Mesenchymal stem cell (in vitro differentiated cells and primary cell): ENCODE data around the gene PCED1A.

Source experiments
- DNase-seq: peaks from one replicate; pipeline ENCODE4 v3.0.0-alpha.2; 2013
- H2AFZ ChIP-seq: one replicate; pipeline ENCODE4 v1.6.1; 2013; ENCODE audit warnings: low read depth, mild to moderate bottlenecking, control low read depth, inconsistent platforms, low read length, moderate library complexity
- H2AK5ac ChIP-seq: 2 replicates; pipeline ENCODE4 v1.6.1; 2013; ENCODE audit warnings: low read length, moderate library complexity, mild to moderate bottlenecking, inconsistent platforms; ENCODE audit not compliant: severe bottlenecking
- H2BK120ac ChIP-seq: one replicate; pipeline ENCODE4 v1.6.1; 2013; ENCODE audit warnings: low read depth, mild to moderate bottlenecking, inconsistent platforms, low read length, moderate library complexity
- H2BK12ac ChIP-seq, 2 experiments: one replicate each; pipeline ENCODE4 v1.6.1; 2013; ENCODE audit warnings: inconsistent platforms in 2 of 2, low read length in 2 of 2, mild to moderate bottlenecking in 2 of 2, moderate library complexity in 2 of 2, control low read depth in 1 of 2
- H2BK15ac ChIP-seq: one replicate; pipeline ENCODE4 v1.6.1; 2013; ENCODE audit warnings: mild to moderate bottlenecking, low read depth, inconsistent platforms; ENCODE audit not compliant: poor library complexity, severe bottlenecking
- H2BK5ac ChIP-seq: 2 replicates; pipeline ENCODE4 v1.6.1; 2013; ENCODE audit warnings: low read depth, mild to moderate bottlenecking, low read length, control low read depth, inconsistent platforms; ENCODE audit not compliant: poor library complexity, severe bottlenecking
- H3K14ac ChIP-seq, 2 experiments: one replicate each; pipeline ENCODE4 v1.6.1; 2013; ENCODE audit warnings: inconsistent platforms in 2 of 2, low read length in 2 of 2, control low read depth in 1 of 2, mild to moderate bottlenecking in 1 of 2, moderate library complexity in 1 of 2
- H3K18ac ChIP-seq, 2 experiments: one replicate each; pipeline ENCODE4 v1.6.1; 2013; ENCODE audit warnings: inconsistent platforms in 2 of 2, low read length in 2 of 2, control low read depth in 1 of 2, low read depth in 1 of 2, mild to moderate bottlenecking in 1 of 2
- H3K23ac ChIP-seq, 2 experiments: one replicate each; pipeline ENCODE4 v1.6.1; 2013; ENCODE audit warnings: inconsistent platforms in 2 of 2, low read length in 2 of 2, mild to moderate bottlenecking in 2 of 2, moderate library complexity in 2 of 2, control low read depth in 1 of 2
- H3K27ac ChIP-seq: 2 replicates; pipeline ENCODE4 v1.5.1; 2013; ENCODE audit warnings: mild to moderate bottlenecking, moderate library complexity, low read length, control low read depth, inconsistent platforms; ENCODE audit not compliant: poor library complexity, severe bottlenecking
- H3K27me3 ChIP-seq, 2 experiments: 2 replicates each; pipeline versions ENCODE4 v1.6.1 to v1.7.0; 2013; ENCODE audit warnings: low read length in 2 of 2, mild to moderate bottlenecking in 2 of 2, moderate library complexity in 2 of 2, control low read depth in 1 of 2, inconsistent platforms in 1 of 2; ENCODE audit not compliant: control insufficient read depth in 1 of 2, insufficient read depth in 1 of 2
- H3K36me3 ChIP-seq, 2 experiments: 2 replicates each; pipeline versions ENCODE4 v1.6.1 to v1.7.0; 2013; ENCODE audit warnings: low read length in 2 of 2, control low read depth in 1 of 2, inconsistent platforms in 1 of 2, low read depth in 1 of 2, mild to moderate bottlenecking in 1 of 2; ENCODE audit not compliant: insufficient read depth in 2 of 2, control insufficient read depth in 1 of 2
- H3K4ac ChIP-seq, 2 experiments: one replicate each; pipeline ENCODE4 v1.6.1; 2013; ENCODE audit warnings: inconsistent platforms in 2 of 2, low read length in 2 of 2, mild to moderate bottlenecking in 2 of 2, moderate library complexity in 2 of 2, control low read depth in 1 of 2, low read depth in 1 of 2
- H3K4me1 ChIP-seq: 2 replicates; pipeline ENCODE4 v1.6.1; 2013; ENCODE audit warnings: low read depth, low read length, control low read depth; ENCODE audit not compliant: control insufficient read depth, insufficient read depth
- H3K4me2 ChIP-seq: 2 replicates; pipeline ENCODE4 v1.6.1; 2013; ENCODE audit warnings: low read length, mild to moderate bottlenecking, inconsistent platforms; ENCODE audit not compliant: poor library complexity, severe bottlenecking
- H3K4me3 ChIP-seq, 2 experiments: 2 replicates each; pipeline versions ENCODE4 v1.5.1 to v1.7.0; 2013; ENCODE audit warnings: low read length in 2 of 2, mild to moderate bottlenecking in 2 of 2, control low read depth in 1 of 2, low read depth in 1 of 2; ENCODE audit not compliant: insufficient read depth in 1 of 2
- H3K79me1 ChIP-seq: replicated peaks from 2 replicates; pipeline ENCODE4 v1.6.1; 2013; ENCODE audit warnings: mild to moderate bottlenecking, control low read depth, low read length, inconsistent platforms; ENCODE audit not compliant: poor library complexity, severe bottlenecking
- H3K9ac ChIP-seq: 2 replicates; pipeline ENCODE4 v1.7.0; 2013; ENCODE audit warnings: mild to moderate bottlenecking, low read length, moderate library complexity
- H3K9me3 ChIP-seq: 2 replicates; pipeline ENCODE4 v1.7.0; 2013; ENCODE audit warnings: mild to moderate bottlenecking, low read length; ENCODE audit not compliant: control insufficient read depth
- H4K8ac ChIP-seq: one replicate; pipeline ENCODE4 v1.6.1; 2013; ENCODE audit warnings: inconsistent platforms, mild to moderate bottlenecking, low read length, moderate library complexity
- H4K91ac ChIP-seq: one replicate; pipeline ENCODE4 v1.6.1; 2013; ENCODE audit warnings: mild to moderate bottlenecking, low read length, inconsistent platforms
- WGBS: methylation state at CpG from one replicate; pipeline ENCODE4 v1.1.7; 2013; ENCODE audit warnings: mixed read lengths; 5-methylcytosine and 5-hydroxymethylcytosine counted together

PCED1A gene

GRCh38 chr20:2815242-2815900 is 25.1 kb downstream of the PCED1A start:
- peak overlapping the region; percentile 68 to 94 for H3K18ac ChIP-seq
- 97% methylated on average over 8 of the region's 8 CpGs for WGBS
- peak overlapping the region; percentile 59 for H2BK120ac ChIP-seq
- H3K9ac ChIP-seq = peak overlapping the region; percentile 63
- no peak for DNase-seq
- no peak overlapping the region for H3K4me2 ChIP-seq
- no peak overlapping the region for H2BK5ac ChIP-seq
- peaks cover 18% of the 10 kb centered on the region for H3K9me3 ChIP-seq
- peaks cover 29% of the 10 kb centered on the region for H3K4me1 ChIP-seq
- no peak overlapping the region for H2BK15ac ChIP-seq
- peaks cover 0 to 1% of the 10 kb centered on the region in 2 experiments for H3K27me3 ChIP-seq
- H3K23ac ChIP-seq = no peak overlapping the region
- H3K14ac ChIP-seq = peak overlapping the region in 1 of 2 experiments; percentile 83
- H4K91ac ChIP-seq = peak overlapping the region; percentile 61
- H3K79me1 ChIP-seq = no peaks in the 10 kb centered on the region
- no peaks in the 10 kb centered on the region for H3K36me3 ChIP-seq
- H2BK12ac ChIP-seq = peak overlapping the region; percentile 92 to 96
- H4K8ac ChIP-seq = peak overlapping the region; percentile 78
- peak overlapping the region; percentile 92 for H2AK5ac ChIP-seq
- H3K4ac ChIP-seq = peak overlapping the region; percentile 76 to 81
- peak overlapping the region; percentile 15 for H2AFZ ChIP-seq
- H3K27ac ChIP-seq = peak overlapping the region; percentile 55
- peak overlapping the region in 1 of 2 experiments; percentile 31 for H3K4me3 ChIP-seq

GRCh38 chr20:2814587-2815051 is 25.8 kb downstream of the PCED1A start, which contains the start of gene C20orf141:
C20orf141 (plus strand) TSS chr20:2814987; CDS start chr20:2815185, 198 bp downstream.
- Histone ChIP-seq H4K8ac (peak within 1 kb of the TSS; percentile 78), H2AFZ (peak within 1 kb of the TSS; percentile 15), H2BK5ac (no peak within 1 kb of the TSS), H3K79me1 (no peaks in the 10 kb centered on the region), H3K4me2 (no peak within 1 kb of the TSS), H3K4me3 (peak within 1 kb of the TSS in 1 of 2 experiments; percentile 31), H2AK5ac (peak within 1 kb of the TSS; percentile 92), H3K27me3 (no peaks in the 10 kb centered on the region), H2BK12ac (peak within 1 kb of the TSS; percentile 92 to 96), H3K18ac (peak within 1 kb of the TSS; percentile 68 to 94), H3K9me3 (peaks cover 18% of the 10 kb centered on the region), H3K27ac (peak within 1 kb of the TSS; percentile 74), H2BK120ac (peak within 1 kb of the TSS; percentile 59), H3K36me3 (no peaks in the 10 kb centered on the region), H3K23ac (no peak within 1 kb of the TSS), H3K4me1 (peaks cover 26% of the 10 kb centered on the region), H2BK15ac (no peak within 1 kb of the TSS), H3K4ac (peak within 1 kb of the TSS; percentile 76 to 81), H4K91ac (peak within 1 kb of the TSS; percentile 61), H3K14ac (peak within 1 kb of the TSS in 1 of 2 experiments; percentile 83), H3K9ac (peak within 1 kb of the TSS; percentile 63)
- 6% methylated on average over 2 of the region's 5 CpGs for WGBS
- DNase-seq = peak; percentile 97

- H2AFZ ChIP-seq = no peak overlapping the region
- H3K4me2 ChIP-seq = no peak overlapping the region
- peak overlapping the region in 1 of 2 experiments; percentile 55 for H3K18ac ChIP-seq
- H3K9ac ChIP-seq = peak overlapping the region; percentile 26
- peaks cover 24% of the 10 kb centered on the region for H3K4me1 ChIP-seq
- H3K36me3 ChIP-seq = no peaks in the 10 kb centered on the region
- no peaks in the 10 kb centered on the region for H3K27me3 ChIP-seq
- H3K14ac ChIP-seq = no peak overlapping the region
- no peak overlapping the region for H4K91ac ChIP-seq
- no peak overlapping the region for H4K8ac ChIP-seq
- no peak overlapping the region for H3K23ac ChIP-seq
- H3K27ac ChIP-seq = peak overlapping the region; percentile 74
- WGBS = 92% methylated on average over 1 of the region's 1 CpG
- no peaks in the 10 kb centered on the region for H3K79me1 ChIP-seq
- no peak overlapping the region for H2BK120ac ChIP-seq
- no peak for DNase-seq
- H2BK15ac ChIP-seq = no peak overlapping the region
- H3K4ac ChIP-seq = no peak overlapping the region
- H2BK5ac ChIP-seq = no peak overlapping the region
- peak overlapping the region; percentile 40 for H2AK5ac ChIP-seq
- peaks cover 18% of the 10 kb centered on the region for H3K9me3 ChIP-seq
- H3K4me3 ChIP-seq = peak overlapping the region in 1 of 2 experiments; percentile 28
- peak overlapping the region in 1 of 2 experiments; percentile 37 for H2BK12ac ChIP-seq
These were observed 26.4 kb downstream of the PCED1A start for GRCh38 chr20:2814076-2814475.

GRCh38 chr20:2812189-2812588 is 28.3 kb downstream of the PCED1A start:
- H4K8ac ChIP-seq = no peak overlapping the region

More at GRCh38 chr20:2812189-2812588, 28.3 kb downstream of the PCED1A start:
- no peak overlapping the region for H2BK15ac ChIP-seq
- H2AK5ac ChIP-seq = no peak overlapping the region
- peaks cover 24% of the 10 kb centered on the region for H3K4me1 ChIP-seq
- H3K36me3 ChIP-seq = no peaks in the 10 kb centered on the region
- H3K4me3 ChIP-seq = no peak overlapping the region
- H3K9me3 ChIP-seq = peaks cover 18% of the 10 kb centered on the region
- H3K27me3 ChIP-seq = peaks cover 7 to 8% of the 10 kb centered on the region in 2 experiments
- H3K27ac ChIP-seq = no peak overlapping the region
- H2BK120ac ChIP-seq = no peak overlapping the region
- H2BK12ac ChIP-seq = no peak overlapping the region
- no peak for DNase-seq
- H3K4me2 ChIP-seq = no peak overlapping the region
- no peak overlapping the region for H2BK5ac ChIP-seq
- no peak overlapping the region for H3K4ac ChIP-seq
- H3K14ac ChIP-seq = no peak overlapping the region
- H3K23ac ChIP-seq = no peak overlapping the region
- H4K91ac ChIP-seq = no peak overlapping the region
- 89% methylated on average over 2 of the region's 3 CpGs for WGBS
- H3K18ac ChIP-seq = no peak overlapping the region
- H3K79me1 ChIP-seq = no peaks in the 10 kb centered on the region
- H3K9ac ChIP-seq = no peak overlapping the region
- H2AFZ ChIP-seq = no peak overlapping the region
